H1 (cell line): ENCODE results near the gene CHD3. TPM values are rescaled to one million over a fixed set of nuclear protein-coding genes. Genes with fewer than 3 reads are reported as not detected.

ENCODE experiments used
- CTCF ChIA-PET: fragments of 300-600 bp; sonication (Branson Sonifier 250); formaldehyde crosslinking; loops from one replicate; lab custom pipeline; 2021; ENCODE audit not compliant: partially characterized antibody; lab: Charles Lee
- POLR2A ChIA-PET: fragments of 300-600 bp; sonication (Branson Sonifier 250); formaldehyde crosslinking; loops from one replicate; lab custom pipeline; 2021; ENCODE audit warnings: inconsistent platforms; ENCODE audit not compliant: partially characterized antibody; lab: Charles Lee
- DNase-seq, 2 experiments: peaks; one replicate each; pipeline versions ENCODE4 v3.0.0 to v3.0.0-alpha.2; 2010 to 2022; ENCODE audit warnings: low spot score in 2 of 2, low read depth in 1 of 2, mixed read lengths in 1 of 2
- FAIRE-seq: peaks from 2 replicates; lab custom pipeline; 2011; peaks lifted over from hg19 to GRCh38; lab: Jason Lieb, UNC
- H2AFZ ChIP-seq: 2 replicates; pipeline ENCODE4 v1.8.1; 2012; ENCODE audit warnings: low read length, inconsistent platforms
- H2AK5ac ChIP-seq: 2 replicates; pipeline ENCODE4 v1.6.1; 2013; ENCODE audit warnings: low read depth, low read length
- H2BK120ac ChIP-seq: replicated peaks from 2 replicates; pipeline ENCODE3; 2013; ENCODE audit warnings: low read depth, low read length, inconsistent platforms
- H2BK12ac ChIP-seq: 2 replicates; pipeline ENCODE4 v1.6.1; 2013; ENCODE audit warnings: low read depth, low read length
- H2BK15ac ChIP-seq: 2 replicates; pipeline ENCODE4 v1.6.1; 2013; ENCODE audit warnings: low read length
- H2BK20ac ChIP-seq: 2 replicates; pipeline ENCODE4 v1.6.1; 2013; ENCODE audit warnings: low read length
- H2BK5ac ChIP-seq: 2 replicates; pipeline ENCODE4 v1.6.1; 2013; ENCODE audit warnings: low read depth, low read length
- H3K14ac ChIP-seq: 2 replicates; pipeline ENCODE4 v1.6.1; 2013; ENCODE audit warnings: inconsistent platforms; ENCODE audit not compliant: insufficient read length
- H3K18ac ChIP-seq: 2 replicates; pipeline ENCODE4 v1.6.1; 2013; ENCODE audit warnings: low read length; ENCODE audit errors: extremely low read depth
- H3K23ac ChIP-seq: 2 replicates; pipeline ENCODE4 v1.6.1; 2013; ENCODE audit warnings: inconsistent platforms; ENCODE audit not compliant: insufficient read length
- H3K23me2 ChIP-seq: 2 replicates; pipeline ENCODE4 v1.6.1; 2013; ENCODE audit warnings: low read depth, low read length
- H3K27ac ChIP-seq: 2 replicates; pipeline ENCODE4 v1.6.1; 2011; ENCODE audit warnings: low read depth, low read length, inconsistent platforms
- H3K27me3 ChIP-seq, 4 experiments: replicated peaks in 1 of 4; 1 replicate in 1 of 4; 2 replicates in 3 of 4; pipeline versions ENCODE4 v1.6.1 to v1.8.1; 2011 to 2013; ENCODE audit warnings: low read length in 3 of 4, mild to moderate bottlenecking in 3 of 4, inconsistent platforms in 2 of 4, mixed read lengths in 2 of 4, moderate library complexity in 1 of 4; ENCODE audit not compliant: control insufficient read depth in 3 of 4, insufficient read depth in 3 of 4; ENCODE audit errors: extremely low read depth in 1 of 4
- H3K36me3 ChIP-seq, 4 experiments: 2 replicates each; pipeline versions ENCODE4 v1.6.1 to v1.8.1; 2011 to 2013; ENCODE audit warnings: mild to moderate bottlenecking in 4 of 4, low read length in 3 of 4, moderate library complexity in 2 of 4, control low read depth in 1 of 4, inconsistent platforms in 1 of 4; ENCODE audit not compliant: insufficient read depth in 4 of 4, control insufficient read depth in 2 of 4
- H3K4ac ChIP-seq: replicated peaks from 2 replicates; pipeline ENCODE3; 2013; ENCODE audit warnings: low read length, low read depth, mixed read lengths, inconsistent platforms; ENCODE audit not compliant: insufficient read length
- H3K4me1 ChIP-seq, 4 experiments: replicated peaks in 1 of 4; 1 replicate in 1 of 4; 2 replicates in 3 of 4; pipeline versions ENCODE4 v1.6.1 to v1.8.1; 2011 to 2013; ENCODE audit warnings: low read length in 3 of 4, inconsistent platforms in 2 of 4, mixed read lengths in 1 of 4; ENCODE audit not compliant: insufficient read depth in 4 of 4, control insufficient read depth in 3 of 4
- H3K4me2 ChIP-seq, 2 experiments: 2 replicates each; pipeline versions ENCODE4 v1.6.1 to v1.8.1; 2011 to 2013; ENCODE audit warnings: low read depth in 2 of 2, low read length in 2 of 2, control low read depth in 1 of 2, inconsistent platforms in 1 of 2, mild to moderate bottlenecking in 1 of 2; ENCODE audit not compliant: insufficient read depth in 1 of 2
- H3K4me3 ChIP-seq, 4 experiments: fragments of 200-600, 300-600 bp in 1 of 4; sonication (generic), shearing (Covaris generic), sonication (Bioruptor Twin) in 1 of 4; 2 replicates each; pipeline versions ENCODE4 v1.5.1 to v1.8.1; 2011 to 2016; ENCODE audit warnings: low read length in 4 of 4, low read depth in 3 of 4, control low read depth in 2 of 4, inconsistent platforms in 2 of 4, mild to moderate bottlenecking in 2 of 4, mixed read lengths in 1 of 4, moderate library complexity in 1 of 4; ENCODE audit not compliant: insufficient read depth in 2 of 4; ENCODE audit errors: extremely low read depth in 1 of 4
- H3K56ac ChIP-seq: replicated peaks from 2 replicates; pipeline ENCODE3; 2013; ENCODE audit warnings: low read depth, mild to moderate bottlenecking, mixed read lengths, low read length, inconsistent platforms; ENCODE audit not compliant: insufficient read length
- H3K79me1 ChIP-seq: 2 replicates; pipeline ENCODE4 v1.6.1; 2013; ENCODE audit warnings: low read depth, low read length, control low read depth
- H3K79me2 ChIP-seq, 2 experiments: 2 replicates each; pipeline versions ENCODE4 v1.6.1 to v1.8.1; 2012 to 2013; ENCODE audit warnings: low read length in 2 of 2, mild to moderate bottlenecking in 2 of 2, inconsistent platforms in 1 of 2; ENCODE audit not compliant: insufficient read depth in 2 of 2, control insufficient read depth in 1 of 2
- H3K9ac ChIP-seq, 4 experiments: replicated peaks in 1 of 4; 1 replicate in 1 of 4; 2 replicates in 3 of 4; pipeline versions ENCODE4 v1.6.1 to v1.8.1; 2011 to 2013; ENCODE audit warnings: low read depth in 3 of 4, low read length in 3 of 4, control low read depth in 2 of 4, mild to moderate bottlenecking in 2 of 4, moderate library complexity in 2 of 4, inconsistent platforms in 1 of 4; ENCODE audit errors: extremely low read depth in 1 of 4
- H3K9me3 ChIP-seq, 2 experiments: 2 replicates each; pipeline versions ENCODE4 v1.6.1 to v1.8.1; 2012 to 2013; ENCODE audit warnings: mild to moderate bottlenecking in 2 of 2, moderate library complexity in 2 of 2, control low read depth in 1 of 2, inconsistent platforms in 1 of 2, low read depth in 1 of 2, low read length in 1 of 2, mixed read lengths in 1 of 2; ENCODE audit not compliant: insufficient read depth in 2 of 2
- H4K20me1 ChIP-seq, 2 experiments: replicated peaks in 1 of 2; 2 replicates each; pipeline versions ENCODE3 to v1.8.1; 2011 to 2013; ENCODE audit warnings: inconsistent platforms in 2 of 2, low read length in 2 of 2, mild to moderate bottlenecking in 1 of 2; ENCODE audit not compliant: insufficient read depth in 2 of 2, control insufficient read depth in 1 of 2
- H4K5ac ChIP-seq: 2 replicates; pipeline ENCODE4 v1.6.1; 2013; ENCODE audit warnings: low read length, low read depth, mixed read lengths, inconsistent platforms; ENCODE audit not compliant: insufficient read length
- H4K8ac ChIP-seq: 2 replicates; pipeline ENCODE4 v1.8.0; 2013; ENCODE audit warnings: mild to moderate bottlenecking, moderate library complexity, low read length, inconsistent platforms; ENCODE audit not compliant: insufficient read depth; ENCODE audit errors: extremely low read depth
- H4K91ac ChIP-seq: replicated peaks from 2 replicates; pipeline ENCODE3; 2013; ENCODE audit warnings: low read length, mixed read lengths, inconsistent platforms; ENCODE audit not compliant: insufficient read length
- CREB1 ChIP-seq: IDR thresholded peaks from 2 replicates; pipeline ENCODE4 v1.6.1; 2012; ENCODE audit warnings: inconsistent platforms
- JUN ChIP-seq: IDR thresholded peaks from 2 replicates; pipeline ENCODE4 v1.6.1; 2011; ENCODE audit warnings: low read depth, mild to moderate bottlenecking, improper control_type of control experiment, low read length
- JUND ChIP-seq: IDR thresholded peaks from 2 replicates; pipeline ENCODE4 v1.6.1; 2011; ENCODE audit warnings: mild to moderate bottlenecking, improper control_type of control experiment, low read length
- POLR2AphosphoS5 ChIP-seq: IDR thresholded peaks from 2 replicates; pipeline ENCODE4 v1.6.1; 2011; ENCODE audit warnings: low read depth, low read length
- RBBP5 ChIP-seq: IDR thresholded peaks from 2 replicates; pipeline ENCODE4 v1.7.1; 2012; ENCODE audit warnings: low read depth, mild to moderate bottlenecking, inconsistent platforms, low read length, moderate library complexity, borderline replicate concordance
- RNF2 ChIP-seq: fragments of 200-900, 300-1000 bp; sonication (generic); IDR thresholded peaks from 2 replicates; pipeline ENCODE4 v1.7.1; 2016; ENCODE audit warnings: borderline replicate concordance, low read depth, mild to moderate bottlenecking, antibody characterized with exemption, low read length; ENCODE audit not compliant: poor library complexity, severe bottlenecking; ENCODE audit errors: missing control alignments
- TAF7 ChIP-seq: optimal IDR thresholded peaks from 2 replicates; pipeline ENCODE3; 2011; ENCODE audit warnings: low read depth, mild to moderate bottlenecking, inconsistent platforms, low read length, moderate library complexity, borderline replicate concordance
- WGBS, 2 experiments: shearing (Covaris generic) in 1 of 2; methylation state at CpG; one replicate each; pipeline versions ENCODE4 v1.1.6 to v1.1.7; 2013 to 2015; ENCODE audit warnings: low lambda C conversion rate in 2 of 2, mixed read lengths in 2 of 2, inconsistent platforms in 1 of 2, low coverage in 1 of 2, missing lambda C conversion rate in 1 of 2; ENCODE audit not compliant: insufficient replicate concordance in 2 of 2, insufficient coverage in 1 of 2, insufficient read length in 1 of 2; ENCODE audit errors: extremely low coverage in 1 of 2, missing lambda C conversion rate in 1 of 2; 5-methylcytosine and 5-hydroxymethylcytosine counted together
- polyA plus RNA-seq, 7 experiments: library from polyadenylated mRNA; depleted of rRNA in 3 of 7; stranded (reverse) in 5 of 7; unstranded in 2 of 7; fragments of >200 nt in 5 of 7; fragments of 200-250 nt in 2 of 7; gene quantifications; 1 replicate in 5 of 7; 2 replicates in 1 of 7; 4 replicates in 1 of 7; pipeline versions ENCODE4 v1.2.1 to v1.2.3, GENCODE V29; 2011 to 2013; ENCODE audit warnings: missing spikeins in 2 of 7, mixed read lengths in 2 of 7
- total RNA-seq: library from RNA; stranded (reverse); fragmentation: NEBNext Ultra II Directional; extraction: Animal tissue kit (Norgen Biotek cat#: 25700); gene quantifications from 2 replicates; pipeline ENCODE4 v1.2.1, GENCODE V29; 2021
- TF ChIP-seq, protein P1 (sequence below): IDR thresholded peaks from 2 replicates; pipeline ENCODE4 v1.6.1; 2011; ENCODE audit warnings: low read depth, mild to moderate bottlenecking, low read length; ENCODE audit not compliant: insufficient read depth

The CHD3 gene
- total and polyA plus RNA-seq, 2 of the 8 experiments (the other 6 are each of a cell fraction or from before 2014, with no cell fraction given): 12.3 to 12.9 TPM

DNA sequence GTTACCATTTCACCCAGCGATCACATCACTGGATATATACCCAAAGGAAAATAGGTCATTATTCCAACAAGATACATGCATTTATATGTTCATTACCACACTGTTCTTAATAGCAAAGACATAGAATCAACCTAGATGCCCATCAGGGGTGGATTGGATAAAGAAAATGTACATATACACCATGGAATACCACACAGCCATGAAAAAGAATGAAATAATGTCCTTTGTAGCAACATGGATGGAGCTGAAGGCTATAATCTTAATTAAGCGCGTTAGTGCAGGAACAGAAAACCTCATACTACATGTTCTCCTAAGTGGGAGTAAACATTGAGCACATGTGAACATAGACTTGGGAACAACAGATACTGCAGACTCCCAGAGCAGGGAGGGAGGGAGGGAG is 62.0 kb downstream of the CHD3 start:
- ChIA-PET CTCF (interaction anchor here (1.1 kb wide), 1 partner anchor 18 kb away, joined by 5 read pairs; the partner anchor contains the start of gene CNTROB), POLR2A (no interaction called here)
- H3K27me3 ChIP-seq: no peaks in the 10 kb centered on the region; a peak in 1 of 7 replicates
- H4K8ac ChIP-seq: no peak overlapping the region
- 96% methylated on average over 3 of the region's 3 CpGs; no CpG with 5 or more reads in 1 of the 2 experiments for WGBS, 2 experiments
- H3K4me3 ChIP-seq: no peak overlapping the region
- H3K79me1 ChIP-seq: no peaks in the 10 kb centered on the region
- H2BK15ac ChIP-seq: no peak overlapping the region
- H3K4me2 ChIP-seq: no peak overlapping the region
- no peak overlapping the region for H2BK20ac ChIP-seq
- no peak overlapping the region for H3K27ac ChIP-seq
- no peaks in the 10 kb centered on the region for H4K20me1 ChIP-seq
- H2AK5ac ChIP-seq: no peak overlapping the region
- H3K23me2 ChIP-seq: no peaks in the 10 kb centered on the region
- H3K14ac ChIP-seq: no peak overlapping the region
- H3K36me3 ChIP-seq: peaks cover 6 to 22% (median 17%) of the 10 kb centered on the region in 4 experiments
- H2BK5ac ChIP-seq: no peak overlapping the region
- no peaks in the 10 kb centered on the region for H3K4me1 ChIP-seq
- H3K79me2 ChIP-seq: no peaks in the 10 kb centered on the region
- no peak for DNase-seq
- no peak overlapping the region for H2BK120ac ChIP-seq
- no peak overlapping the region for H4K91ac ChIP-seq
- H2AFZ ChIP-seq: no peak overlapping the region
- no peak overlapping the region for H3K18ac ChIP-seq
- FAIRE-seq: no peak
- H3K9ac ChIP-seq: no peak overlapping the region
- no peak overlapping the region for H4K5ac ChIP-seq
- H3K9me3 ChIP-seq: no peaks in the 10 kb centered on the region
- no peak overlapping the region for H2BK12ac ChIP-seq
- no peak overlapping the region for H3K4ac ChIP-seq
- no peak overlapping the region for H3K56ac ChIP-seq
- no peak overlapping the region for H3K23ac ChIP-seq
- TF ChIP-seq RNF2: no peak
- TF ChIP-seq JUN: no peak
- no peak for TF ChIP-seq POLR2AphosphoS5
- TF ChIP-seq, protein P1, sequence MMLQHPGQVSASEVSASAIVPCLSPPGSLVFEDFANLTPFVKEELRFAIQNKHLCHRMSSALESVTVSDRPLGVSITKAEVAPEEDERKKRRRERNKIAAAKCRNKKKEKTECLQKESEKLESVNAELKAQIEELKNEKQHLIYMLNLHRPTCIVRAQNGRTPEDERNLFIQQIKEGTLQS: no peak
- no peak for TF ChIP-seq RBBP5
- no peak for TF ChIP-seq TAF7
- TF ChIP-seq JUND: no peak
- TF ChIP-seq CREB1: no peak
